Subcutaneous abdominal adipose tissue (tissue), 5 donors: Measurements from ENCODE around the gene NPB.

Experiments used
- H3K27ac ChIP-seq: one replicate; pipeline ENCODE4 v1.7.0; 2013; ENCODE audit warnings: low read depth, mild to moderate bottlenecking, inconsistent platforms, low read length, moderate library complexity
- H3K27me3 ChIP-seq, 5 donors: one replicate each; pipeline ENCODE4 v1.7.0; 2013; ENCODE audit warnings: low read length in 5 of 5, inconsistent platforms in 1 of 5; ENCODE audit not compliant: control insufficient read depth in 5 of 5, insufficient read depth in 4 of 5
- H3K36me3 ChIP-seq, 5 donors: one replicate each; pipeline ENCODE4 v1.7.0; 2013; ENCODE audit warnings: low read length in 5 of 5; ENCODE audit not compliant: control insufficient read depth in 5 of 5, insufficient read depth in 5 of 5
- H3K4me1 ChIP-seq, 5 donors: one replicate each; pipeline ENCODE4 v1.7.0; 2013; ENCODE audit warnings: low read length in 5 of 5, mild to moderate bottlenecking in 3 of 5, moderate library complexity in 1 of 5; ENCODE audit not compliant: control insufficient read depth in 5 of 5, insufficient read depth in 5 of 5
- H3K4me3 ChIP-seq, 5 donors: one replicate each; pipeline ENCODE4 v1.7.0; 2013; ENCODE audit warnings: low read length in 5 of 5, low read depth in 1 of 5
- H3K9ac ChIP-seq, 5 donors: one replicate each; pipeline ENCODE4 v1.7.0; 2013; ENCODE audit warnings: low read length in 5 of 5, mild to moderate bottlenecking in 4 of 5, moderate library complexity in 3 of 5
- H3K9me3 ChIP-seq, 5 donors: one replicate each; pipeline ENCODE4 v1.7.0; 2013; ENCODE audit warnings: low read length in 5 of 5; ENCODE audit not compliant: control insufficient read depth in 5 of 5
- donor health status: healthy.
- donor health status: healthy.
- donor health status: healthy.
- donor health status: healthy.
- donor health status: healthy.

The NPB gene

GRCh38 chr17:81940538-81941483 is 38.8 kb downstream of the NPB start:
- no peak overlapping the region for H3K27ac ChIP-seq
- H3K9ac ChIP-seq, result no peak overlapping the region
- no peak overlapping the region for H3K4me3 ChIP-seq
- H3K9me3 ChIP-seq, result no peaks in the 10 kb centered on the region
- no peaks in the 10 kb centered on the region for H3K36me3 ChIP-seq
- peaks cover 15 to 35% (median 24%) of the 10 kb centered on the region in 5 donors for H3K27me3 ChIP-seq
- H3K4me1 ChIP-seq, result peaks cover 0 to 28% (median 24%) of the 10 kb centered on the region in 5 donors

DNA sequence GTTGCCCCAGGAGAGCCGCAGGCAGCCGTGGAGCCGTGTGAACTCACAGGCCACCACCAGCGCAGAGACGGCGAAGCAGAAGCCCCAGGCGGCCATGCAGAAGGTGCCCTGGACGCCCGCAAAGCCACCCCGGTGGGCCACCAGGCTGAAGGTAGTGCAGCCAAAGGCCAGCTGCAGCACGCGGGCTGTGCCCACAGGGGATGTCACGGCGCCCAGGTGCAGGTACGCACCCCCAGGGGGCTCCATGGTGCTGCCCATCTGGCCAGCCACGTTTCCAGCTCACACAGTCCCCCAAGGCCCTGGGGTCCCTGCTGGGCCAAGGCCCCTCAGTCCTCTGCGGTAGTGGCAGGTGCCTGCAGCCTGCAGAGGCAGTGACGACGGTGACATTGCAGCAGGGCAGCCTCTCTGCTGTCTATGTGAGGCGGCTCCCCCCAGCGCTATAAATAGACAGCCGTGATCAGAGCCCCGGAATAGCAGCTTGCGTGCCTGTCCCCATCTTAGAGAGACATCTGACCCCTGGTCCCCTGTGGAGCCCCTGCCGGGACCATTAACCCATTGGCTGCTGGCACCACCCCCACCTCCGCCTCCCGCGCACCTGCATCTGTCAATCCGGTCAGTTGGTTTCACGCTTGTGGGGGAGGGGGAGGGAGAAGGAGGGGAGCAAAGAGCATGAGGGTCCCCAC is 39.6 kb downstream of the NPB start:
- H3K9ac ChIP-seq, result no peak overlapping the region
- H3K27ac ChIP-seq, result no peak overlapping the region
- no peaks in the 10 kb centered on the region for H3K9me3 ChIP-seq
- no peak overlapping the region for H3K4me3 ChIP-seq
- H3K27me3 ChIP-seq, result peaks cover 10 to 32% (median 21%) of the 10 kb centered on the region in 5 donors
- peaks cover 0 to 26% (median 22%) of the 10 kb centered on the region in 5 donors for H3K4me1 ChIP-seq
- H3K36me3 ChIP-seq, result no peaks in the 10 kb centered on the region

DNA sequence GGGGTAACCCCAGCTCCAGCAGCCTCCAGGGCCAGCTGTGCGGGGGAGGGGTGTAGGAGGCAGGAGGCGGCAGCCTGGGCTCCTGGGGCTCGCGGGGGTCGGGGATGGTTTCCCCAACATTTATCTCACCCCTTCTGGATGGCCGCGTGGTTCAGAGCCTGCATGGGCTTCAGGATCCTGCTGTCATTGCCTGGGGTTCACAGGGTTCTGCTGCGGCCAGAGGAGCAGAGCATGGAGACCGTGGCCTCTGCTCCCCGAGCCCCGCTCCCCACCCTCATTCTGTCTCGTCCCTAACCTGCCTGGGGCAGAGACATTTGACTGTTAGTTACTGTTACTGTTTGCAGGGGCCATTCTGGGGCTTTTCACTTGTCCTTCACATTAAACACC is 40.1 kb downstream of the NPB start:
- Histone ChIP-seq H3K4me1 (peaks cover 0 to 20% (median 17%) of the 10 kb centered on the region in 5 donors), H3K9ac (no peak overlapping the region), H3K9me3 (no peaks in the 10 kb centered on the region), H3K4me3 (no peak overlapping the region), H3K27me3 (peaks cover 8 to 30% (median 20%) of the 10 kb centered on the region in 5 donors), H3K36me3 (no peaks in the 10 kb centered on the region), H3K27ac (no peak overlapping the region)

DNA sequence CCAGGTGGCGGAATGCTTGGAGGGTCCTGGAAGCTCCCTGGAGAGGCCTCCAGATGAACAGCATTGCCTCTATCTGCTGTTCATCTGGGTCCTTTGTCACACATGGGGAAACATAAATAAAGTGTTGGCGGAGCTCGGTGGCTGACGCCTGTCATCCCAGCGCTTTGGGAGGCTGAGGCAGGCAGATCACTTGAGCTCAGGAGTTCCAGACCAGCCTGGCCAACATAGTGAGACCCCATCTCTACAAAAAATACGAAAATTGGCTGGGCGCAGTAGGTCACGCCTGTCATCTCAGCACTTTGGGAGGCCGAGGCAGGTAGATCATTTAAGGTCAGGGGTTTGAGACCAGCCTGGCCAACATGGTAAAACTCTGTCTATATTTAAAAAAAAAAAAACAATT is 42.8 kb downstream of the NPB start:
- Histone ChIP-seq H3K36me3 (no peaks in the 10 kb centered on the region), H3K9me3 (no peaks in the 10 kb centered on the region), H3K27ac (no peak overlapping the region), H3K4me1 (peaks cover 0 to 7% (median 6%) of the 10 kb centered on the region in 5 donors), H3K4me3 (no peak overlapping the region), H3K9ac (no peak overlapping the region), H3K27me3 (peaks cover 8 to 22% (median 11%) of the 10 kb centered on the region in 5 donors)

DNA sequence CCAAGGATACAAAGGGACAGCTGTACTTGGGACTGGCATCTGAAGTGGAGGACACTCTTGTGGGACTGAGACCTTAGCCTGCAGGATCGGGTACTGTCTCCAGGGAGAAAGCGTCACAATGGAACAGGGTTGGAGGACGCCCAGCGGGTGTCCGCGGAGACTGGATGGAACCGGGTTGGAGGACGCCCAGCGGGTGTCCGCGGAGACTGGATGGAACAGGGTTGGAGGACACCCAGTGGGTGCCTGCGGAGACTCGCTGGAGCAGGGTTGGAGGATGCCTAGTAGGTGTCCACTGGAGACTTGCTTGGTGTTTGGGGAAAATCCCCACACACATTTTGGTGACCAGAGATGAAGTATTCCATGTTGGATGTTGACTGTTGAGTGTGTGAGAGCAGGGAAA is 45.2 kb downstream of the NPB start, which contains the start of gene MYADML2:
Gene MYADML2, minus strand, starts transcription at position 45 of the 400 bp plus-strand sequence. CDS start 5,492 bp downstream, outside the sequence.
- H3K36me3 ChIP-seq, result no peaks in the 10 kb centered on the region
- no peaks in the 10 kb centered on the region for H3K9me3 ChIP-seq
- H3K9ac ChIP-seq, result no peak within 1 kb of the TSS
- H3K4me3 ChIP-seq, result no peak within 1 kb of the TSS
- no peaks in the 10 kb centered on the region for H3K4me1 ChIP-seq
- peaks cover 0 to 7% (median 4%) of the 10 kb centered on the region in 5 donors for H3K27me3 ChIP-seq
- no peak within 1 kb of the TSS for H3K27ac ChIP-seq

- no peak overlapping the region for H3K27ac ChIP-seq
- peaks cover 3 to 11% (median 7%) of the 10 kb centered on the region in 5 donors for H3K27me3 ChIP-seq
- H3K4me3 ChIP-seq, result no peak overlapping the region
- no peaks in the 10 kb centered on the region for H3K36me3 ChIP-seq
- H3K4me1 ChIP-seq, result no peaks in the 10 kb centered on the region
- no peak overlapping the region for H3K9ac ChIP-seq
- no peaks in the 10 kb centered on the region for H3K9me3 ChIP-seq
Measured at GRCh38 chr17:81948635-81949378, 46.8 kb downstream of the NPB start.

DNA sequence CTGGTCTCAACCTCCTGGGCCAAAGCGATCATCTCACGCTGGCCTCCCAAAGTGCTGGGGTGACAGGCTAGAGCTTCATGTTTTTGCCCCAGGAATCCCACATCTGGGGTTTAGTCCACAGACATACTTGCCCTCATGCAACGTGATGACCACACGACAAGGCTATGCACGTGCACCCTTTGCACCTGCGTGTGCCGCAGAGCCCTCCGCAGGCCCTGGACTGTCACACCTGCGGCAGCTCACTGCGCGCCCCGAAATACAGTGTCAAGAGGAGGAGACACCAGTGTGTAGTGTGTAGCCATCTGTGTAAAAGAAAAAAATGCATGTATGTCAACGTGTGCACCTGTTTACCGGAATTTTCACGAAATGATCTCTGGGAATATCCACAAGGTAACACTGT is 48.5 kb downstream of the NPB start:
- Histone ChIP-seq H3K27ac (no peak overlapping the region), H3K4me3 (no peak overlapping the region), H3K9ac (no peak overlapping the region), H3K27me3 (peaks cover 2 to 9% (median 6%) of the 10 kb centered on the region in 5 donors), H3K4me1 (no peaks in the 10 kb centered on the region), H3K9me3 (no peaks in the 10 kb centered on the region), H3K36me3 (no peaks in the 10 kb centered on the region)

DNA sequence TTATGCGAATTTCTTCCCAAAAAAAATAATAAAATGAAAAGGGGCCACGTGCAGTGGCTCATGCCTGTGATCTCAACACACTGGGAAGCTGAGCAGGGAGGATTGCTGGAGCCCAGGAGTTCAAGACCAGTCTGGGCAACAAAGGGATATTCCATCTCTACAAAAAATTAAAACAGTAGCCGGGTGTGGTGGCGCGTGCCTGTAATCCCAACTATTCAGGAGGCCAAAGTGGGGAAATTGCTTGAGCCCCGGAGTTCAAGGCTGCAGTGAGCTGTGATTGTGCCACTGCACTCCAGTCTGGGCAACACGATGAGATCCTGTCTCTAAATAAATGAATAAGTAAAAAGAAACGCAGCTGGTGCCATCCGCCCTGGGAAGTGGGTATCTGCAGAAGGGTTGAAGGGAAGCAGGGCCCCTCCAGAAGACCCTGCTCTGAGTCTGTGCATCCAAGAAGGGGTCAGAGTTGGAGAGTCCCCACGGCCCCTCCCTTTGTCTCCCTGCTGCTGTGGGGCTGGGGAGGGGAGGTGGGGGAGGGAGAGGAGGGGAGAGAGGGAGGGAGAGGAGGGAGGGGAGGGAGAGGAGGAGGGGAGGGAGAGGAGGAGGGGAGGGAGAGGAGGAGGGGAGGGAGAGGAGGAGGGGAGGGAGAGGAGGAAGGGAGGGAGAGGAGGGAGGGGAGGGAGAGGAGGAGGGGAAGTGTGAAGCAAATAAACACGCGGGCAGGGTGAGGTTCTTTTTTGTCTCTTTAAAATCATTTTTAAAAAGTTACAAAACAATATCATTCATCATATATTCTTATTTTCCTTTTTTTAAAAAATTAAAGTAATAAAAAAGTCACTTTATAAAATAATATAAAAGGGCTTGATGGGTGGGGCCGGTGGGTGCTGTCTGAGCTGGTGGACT is 50.0 kb downstream of the NPB start:
- H3K27me3 ChIP-seq, result peaks cover 10 to 18% (median 12%) of the 10 kb centered on the region in 5 donors
- no peaks in the 10 kb centered on the region for H3K9me3 ChIP-seq
- no peaks in the 10 kb centered on the region for H3K36me3 ChIP-seq
- no peaks in the 10 kb centered on the region for H3K4me1 ChIP-seq
- no peak overlapping the region for H3K27ac ChIP-seq
- H3K4me3 ChIP-seq, result no peak overlapping the region
- no peak overlapping the region for H3K9ac ChIP-seq
